ENCODE results near the gene PRKN.
"Not testable (repeated sequence)": the region's sequence is repeated elsewhere in the genome, so short reads cannot be mapped to it uniquely, and the experiment has no call there.

The PRKN gene

GRCh38 chr6:161359618-161359945 is 1368.0 kb downstream of the PRKN start:
- no peak for DNase-seq

GRCh38 chr6:161356167-161356854 is 1371.3 kb downstream of the PRKN start:
- DNase-seq: no peak

GRCh38 chr6:161355696-161356095 is 1371.9 kb downstream of the PRKN start:
- DNase-seq: no peak

- DNase-seq: no peak
Observed at GRCh38 chr6:161354956-161355355, 1372.6 kb downstream of the PRKN start.

- DNase-seq: no peak
Observed at GRCh38 chr6:161354276-161354840, 1373.2 kb downstream of the PRKN start.

GRCh38 chr6:161353208-161353613 is 1374.4 kb downstream of the PRKN start:
- DNase-seq: no peak

- DNase-seq: no peak
Observed at GRCh38 chr6:161351858-161352257, 1375.7 kb downstream of the PRKN start.

- DNase-seq: no peak
Observed at GRCh38 chr6:161349886-161350285, 1377.7 kb downstream of the PRKN start.

GRCh38 chr6:161348628-161348994 is 1379.0 kb downstream of the PRKN start:
- DNase-seq: no peak

- no peak for DNase-seq
Observed at GRCh38 chr6:161347988-161348627, 1379.5 kb downstream of the PRKN start.

- DNase-seq: no peak
Observed at GRCh38 chr6:161347125-161347524, 1380.4 kb downstream of the PRKN start.

GRCh38 chr6:161346717-161347116 is 1380.8 kb downstream of the PRKN start:
- no peak for DNase-seq

- DNase-seq: no peak
Observed at GRCh38 chr6:161344626-161345025, 1382.9 kb downstream of the PRKN start.

- no peak for DNase-seq
Observed at GRCh38 chr6:161342039-161342438, 1385.5 kb downstream of the PRKN start.

GRCh38 chr6:161341638-161342037 is 1385.9 kb downstream of the PRKN start:
- no peak for DNase-seq

GRCh38 chr6:161338015-161338414 is 1389.6 kb downstream of the PRKN start:
- no peak for DNase-seq

- no peak for DNase-seq
Observed at GRCh38 chr6:161336479-161336878, 1391.1 kb downstream of the PRKN start.

- no peak for DNase-seq
Observed at GRCh38 chr6:161333410-161333809, 1394.2 kb downstream of the PRKN start.

- DNase-seq: not testable (repeated sequence)
Observed at GRCh38 chr6:161331402-161332081, 1396.0 kb downstream of the PRKN start.

GRCh38 chr6:161327360-161327953 is 1400.1 kb downstream of the PRKN start:
- DNase-seq: no peak

- no peak for DNase-seq
Observed at GRCh38 chr6:161319231-161319630, 1408.3 kb downstream of the PRKN start.

GRCh38 chr6:161318456-161318855 is 1409.1 kb downstream of the PRKN start:
- no peak for DNase-seq

- no peak for DNase-seq
Observed at GRCh38 chr6:161316531-161316930, 1411.0 kb downstream of the PRKN start.

Data from effector CD4-positive, alpha-beta T cell (primary cell).